H1 (cell line): ENCODE data around the gene DENND1A.

Source experiments
- EZH2 ChIP-seq: fragments of 200-600 bp; sonication (generic); IDR thresholded peaks from 2 replicates; pipeline ENCODE4 v1.7.1; 2012; ENCODE audit warnings: low read depth, mild to moderate bottlenecking, moderate library complexity, low read length, inconsistent platforms; ENCODE audit not compliant: severe bottlenecking
- HDAC6 ChIP-seq: IDR thresholded peaks from one replicate; pipeline ENCODE4 v1.7.1; 2012; ENCODE audit warnings: low read depth, mild to moderate bottlenecking, inconsistent platforms, low read length, moderate library complexity
- JUN ChIP-seq: IDR thresholded peaks from 2 replicates; pipeline ENCODE4 v1.6.1; 2011; ENCODE audit warnings: low read depth, mild to moderate bottlenecking, improper control_type of control experiment, low read length
- POLR2A ChIP-seq, 2 experiments: IDR thresholded peaks; 1 replicate in 1 of 2; 2 replicates in 1 of 2; pipeline ENCODE4 v1.6.1; 2011; ENCODE audit warnings: low read depth in 2 of 2, low read length in 2 of 2, mild to moderate bottlenecking in 2 of 2; ENCODE audit errors: control extremely low read depth in 1 of 2
- SP1 ChIP-seq: IDR thresholded peaks from 2 replicates; pipeline ENCODE4 v1.6.1; 2011; ENCODE audit warnings: low read depth, low read length
- TBP ChIP-seq: IDR thresholded peaks from 2 replicates; pipeline ENCODE4 v1.6.1; 2011; ENCODE audit warnings: low read depth, low read length, improper control_type of control experiment
- TF ChIP-seq, protein P1 (sequence below), 3 experiments: IDR thresholded peaks; 1 replicate in 2 of 3; 2 replicates in 1 of 3; pipeline versions ENCODE4 v1.5.1 to v1.6.1; 2011; ENCODE audit warnings: low read length in 3 of 3, mild to moderate bottlenecking in 3 of 3, inconsistent platforms in 2 of 3, low read depth in 1 of 3, moderate library complexity in 1 of 3; ENCODE audit not compliant: insufficient read depth in 1 of 3; ENCODE audit errors: control extremely low read depth in 1 of 3
- TF ChIP-seq, protein P2 (sequence below): IDR thresholded peaks from 2 replicates; pipeline ENCODE4 v1.6.1; 2012; ENCODE audit warnings: inconsistent platforms
- TF ChIP-seq, protein P3 (sequence below): IDR thresholded peaks from 2 replicates; pipeline ENCODE4 v1.6.1; 2011; ENCODE audit warnings: low read length, improper control_type of control experiment
- TF ChIP-seq, protein P4 (sequence below): IDR thresholded peaks from 2 replicates; pipeline ENCODE4 v1.6.1; 2011; ENCODE audit warnings: low read depth, mild to moderate bottlenecking, low read length; ENCODE audit not compliant: insufficient read depth

DNA sequence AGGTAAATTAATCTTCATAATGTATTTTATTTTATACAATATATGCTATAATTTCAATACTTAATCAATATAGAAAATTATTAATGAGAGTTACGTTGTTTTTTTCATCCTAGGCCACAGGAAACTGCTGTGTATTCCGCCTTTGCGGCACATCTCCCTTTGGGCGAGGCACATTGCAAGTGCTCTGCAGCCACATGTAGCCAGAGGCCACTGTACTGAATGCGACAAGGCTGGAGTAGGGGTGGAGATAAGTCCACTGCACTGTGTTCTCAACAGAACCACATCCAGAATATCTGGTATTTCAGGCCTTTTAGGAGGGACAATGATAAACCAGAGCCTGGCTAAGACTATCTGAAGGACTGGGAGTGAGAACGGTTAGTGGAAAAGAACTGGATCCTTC lies 439.2 kb downstream of the DENND1A start:
- TF ChIP-seq HDAC6 (no peak), POLR2A (IDR thresholded peaks at IDR 0.05; ENCODE audit: control extremely low read depth in 1 of 2, low read depth in 2 of 2, low read length in 2 of 2) (no peak), EZH2 (no peak), TBP (no peak), JUN (no peak), SP1 (no peak)
- TF ChIP-seq, protein P1, sequence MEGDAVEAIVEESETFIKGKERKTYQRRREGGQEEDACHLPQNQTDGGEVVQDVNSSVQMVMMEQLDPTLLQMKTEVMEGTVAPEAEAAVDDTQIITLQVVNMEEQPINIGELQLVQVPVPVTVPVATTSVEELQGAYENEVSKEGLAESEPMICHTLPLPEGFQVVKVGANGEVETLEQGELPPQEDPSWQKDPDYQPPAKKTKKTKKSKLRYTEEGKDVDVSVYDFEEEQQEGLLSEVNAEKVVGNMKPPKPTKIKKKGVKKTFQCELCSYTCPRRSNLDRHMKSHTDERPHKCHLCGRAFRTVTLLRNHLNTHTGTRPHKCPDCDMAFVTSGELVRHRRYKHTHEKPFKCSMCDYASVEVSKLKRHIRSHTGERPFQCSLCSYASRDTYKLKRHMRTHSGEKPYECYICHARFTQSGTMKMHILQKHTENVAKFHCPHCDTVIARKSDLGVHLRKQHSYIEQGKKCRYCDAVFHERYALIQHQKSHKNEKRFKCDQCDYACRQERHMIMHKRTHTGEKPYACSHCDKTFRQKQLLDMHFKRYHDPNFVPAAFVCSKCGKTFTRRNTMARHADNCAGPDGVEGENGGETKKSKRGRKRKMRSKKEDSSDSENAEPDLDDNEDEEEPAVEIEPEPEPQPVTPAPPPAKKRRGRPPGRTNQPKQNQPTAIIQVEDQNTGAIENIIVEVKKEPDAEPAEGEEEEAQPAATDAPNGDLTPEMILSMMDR (IDR thresholded peaks at IDR 0.05; ENCODE audit: control extremely low read depth in 1 of 3, insufficient read depth in 1 of 3, low read depth in 1 of 3, low read length in 3 of 3): no peak
- TF ChIP-seq, protein P2, sequence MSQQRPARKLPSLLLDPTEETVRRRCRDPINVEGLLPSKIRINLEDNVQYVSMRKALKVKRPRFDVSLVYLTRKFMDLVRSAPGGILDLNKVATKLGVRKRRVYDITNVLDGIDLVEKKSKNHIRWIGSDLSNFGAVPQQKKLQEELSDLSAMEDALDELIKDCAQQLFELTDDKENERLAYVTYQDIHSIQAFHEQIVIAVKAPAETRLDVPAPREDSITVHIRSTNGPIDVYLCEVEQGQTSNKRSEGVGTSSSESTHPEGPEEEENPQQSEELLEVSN: no peak
- TF ChIP-seq, protein P3, sequence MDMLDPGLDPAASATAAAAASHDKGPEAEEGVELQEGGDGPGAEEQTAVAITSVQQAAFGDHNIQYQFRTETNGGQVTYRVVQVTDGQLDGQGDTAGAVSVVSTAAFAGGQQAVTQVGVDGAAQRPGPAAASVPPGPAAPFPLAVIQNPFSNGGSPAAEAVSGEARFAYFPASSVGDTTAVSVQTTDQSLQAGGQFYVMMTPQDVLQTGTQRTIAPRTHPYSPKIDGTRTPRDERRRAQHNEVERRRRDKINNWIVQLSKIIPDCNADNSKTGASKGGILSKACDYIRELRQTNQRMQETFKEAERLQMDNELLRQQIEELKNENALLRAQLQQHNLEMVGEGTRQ: no peak
- TF ChIP-seq, protein P4, sequence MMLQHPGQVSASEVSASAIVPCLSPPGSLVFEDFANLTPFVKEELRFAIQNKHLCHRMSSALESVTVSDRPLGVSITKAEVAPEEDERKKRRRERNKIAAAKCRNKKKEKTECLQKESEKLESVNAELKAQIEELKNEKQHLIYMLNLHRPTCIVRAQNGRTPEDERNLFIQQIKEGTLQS: no peak
